Measurements from ENCODE around the gene MAMLD1. TPM values are rescaled to one million over a fixed set of nuclear protein-coding genes. Genes with fewer than 3 reads are reported as not detected.
A peak's percentile ranks its signal among the peaks of the same experiment; 100 is the strongest.

MAMLD1 gene
- total RNA-seq, 4 donors from 2014 or later: 1.2 to 2.0 (median 1.6) TPM

- no peaks in the 10 kb centered on the region for H3K36me3 ChIP-seq
- in situ Hi-C loops (cut with MboI; ENCODE audit: low sequenced_read_pairs in 4 of 4): no loop called here
- TF ChIP-seq, protein P1, sequence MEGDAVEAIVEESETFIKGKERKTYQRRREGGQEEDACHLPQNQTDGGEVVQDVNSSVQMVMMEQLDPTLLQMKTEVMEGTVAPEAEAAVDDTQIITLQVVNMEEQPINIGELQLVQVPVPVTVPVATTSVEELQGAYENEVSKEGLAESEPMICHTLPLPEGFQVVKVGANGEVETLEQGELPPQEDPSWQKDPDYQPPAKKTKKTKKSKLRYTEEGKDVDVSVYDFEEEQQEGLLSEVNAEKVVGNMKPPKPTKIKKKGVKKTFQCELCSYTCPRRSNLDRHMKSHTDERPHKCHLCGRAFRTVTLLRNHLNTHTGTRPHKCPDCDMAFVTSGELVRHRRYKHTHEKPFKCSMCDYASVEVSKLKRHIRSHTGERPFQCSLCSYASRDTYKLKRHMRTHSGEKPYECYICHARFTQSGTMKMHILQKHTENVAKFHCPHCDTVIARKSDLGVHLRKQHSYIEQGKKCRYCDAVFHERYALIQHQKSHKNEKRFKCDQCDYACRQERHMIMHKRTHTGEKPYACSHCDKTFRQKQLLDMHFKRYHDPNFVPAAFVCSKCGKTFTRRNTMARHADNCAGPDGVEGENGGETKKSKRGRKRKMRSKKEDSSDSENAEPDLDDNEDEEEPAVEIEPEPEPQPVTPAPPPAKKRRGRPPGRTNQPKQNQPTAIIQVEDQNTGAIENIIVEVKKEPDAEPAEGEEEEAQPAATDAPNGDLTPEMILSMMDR (IDR thresholded peaks at IDR 0.05 in 4 of 5, conservative IDR thresholded peaks at IDR 0.05 in 1 of 5): no peak
- peaks cover 0 to 16% (median 4%) of the 10 kb centered on the region in 3 donors for H3K9me3 ChIP-seq
- ATAC-seq (no peak), DNase-seq (no peak)
- H3K4me3 ChIP-seq: no peak overlapping the region
- intact Hi-C loops (cut with DNase I; ENCODE audit: low total_unique reads): no loop called here
- no peaks in the 10 kb centered on the region for H3K4me1 ChIP-seq
- H3K27me3 ChIP-seq: no peaks in the 10 kb centered on the region
- no peak overlapping the region for H3K27ac ChIP-seq
These were observed 174.7 kb downstream of the MAMLD1 start for GRCh38 chrX:150537851-150538250.

DNA sequence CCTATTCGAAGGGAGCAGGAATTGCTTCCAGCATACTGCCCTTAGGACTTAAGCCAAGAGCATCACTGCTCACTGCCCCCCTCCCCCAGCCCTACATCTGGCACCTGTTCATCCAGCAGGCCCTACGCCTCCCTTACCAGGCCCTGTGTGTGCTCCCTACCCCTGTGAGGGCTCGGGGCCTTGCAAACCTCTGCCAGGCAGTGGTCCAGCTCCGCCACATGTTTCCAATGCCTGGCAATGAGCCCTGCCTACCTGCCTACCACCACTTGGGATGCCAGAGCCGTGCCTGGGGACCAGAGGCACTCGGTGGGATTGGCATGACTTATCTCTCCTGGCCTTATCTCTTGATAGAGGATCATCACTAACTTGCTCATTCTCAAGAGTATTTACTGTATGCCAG, 177.8 kb downstream of the MAMLD1 start:
- DNase-seq (no peak), ATAC-seq (no peak)
- Histone ChIP-seq H3K27ac (no peak overlapping the region), H3K36me3 (no peaks in the 10 kb centered on the region), H3K4me3 (no peak overlapping the region), H3K27me3 (no peaks in the 10 kb centered on the region), H3K9me3 (peaks cover 0 to 14% (median 4%) of the 10 kb centered on the region in 3 donors), H3K4me1 (no peaks in the 10 kb centered on the region)
- in situ Hi-C loops (cut with MboI; ENCODE audit: low sequenced_read_pairs in 4 of 4) (no loop called here), intact Hi-C loops (cut with DNase I; ENCODE audit: low total_unique reads) (no loop called here)
- TF ChIP-seq, protein P1 (IDR thresholded peaks at IDR 0.05 in 4 of 5, conservative IDR thresholded peaks at IDR 0.05 in 1 of 5): no peak
- TF ChIP-seq POLR2A (IDR thresholded peaks at IDR 0.05): no peak

GRCh38 chrX:150542846-150543229, 179.7 kb downstream of the MAMLD1 start:
- no peaks in the 10 kb centered on the region for H3K36me3 ChIP-seq
- no peaks in the 10 kb centered on the region for H3K27me3 ChIP-seq
- no peaks in the 10 kb centered on the region for H3K4me1 ChIP-seq
- in situ Hi-C loops (cut with MboI; ENCODE audit: low sequenced_read_pairs in 4 of 4): no loop called here
- H3K27ac ChIP-seq: peak overlapping the region in 1 of 4 donors; percentile 41
- intact Hi-C loops (cut with DNase I; ENCODE audit: low total_unique reads): no loop called here
- H3K4me3 ChIP-seq: no peak overlapping the region
- ATAC-seq: no peak
- TF ChIP-seq, protein P1 (IDR thresholded peaks at IDR 0.05 in 4 of 5, conservative IDR thresholded peaks at IDR 0.05 in 1 of 5): no peak
- TF ChIP-seq POLR2A (IDR thresholded peaks at IDR 0.05): no peak
- no peaks in the 10 kb centered on the region for H3K9me3 ChIP-seq
- no peak for DNase-seq

DNA sequence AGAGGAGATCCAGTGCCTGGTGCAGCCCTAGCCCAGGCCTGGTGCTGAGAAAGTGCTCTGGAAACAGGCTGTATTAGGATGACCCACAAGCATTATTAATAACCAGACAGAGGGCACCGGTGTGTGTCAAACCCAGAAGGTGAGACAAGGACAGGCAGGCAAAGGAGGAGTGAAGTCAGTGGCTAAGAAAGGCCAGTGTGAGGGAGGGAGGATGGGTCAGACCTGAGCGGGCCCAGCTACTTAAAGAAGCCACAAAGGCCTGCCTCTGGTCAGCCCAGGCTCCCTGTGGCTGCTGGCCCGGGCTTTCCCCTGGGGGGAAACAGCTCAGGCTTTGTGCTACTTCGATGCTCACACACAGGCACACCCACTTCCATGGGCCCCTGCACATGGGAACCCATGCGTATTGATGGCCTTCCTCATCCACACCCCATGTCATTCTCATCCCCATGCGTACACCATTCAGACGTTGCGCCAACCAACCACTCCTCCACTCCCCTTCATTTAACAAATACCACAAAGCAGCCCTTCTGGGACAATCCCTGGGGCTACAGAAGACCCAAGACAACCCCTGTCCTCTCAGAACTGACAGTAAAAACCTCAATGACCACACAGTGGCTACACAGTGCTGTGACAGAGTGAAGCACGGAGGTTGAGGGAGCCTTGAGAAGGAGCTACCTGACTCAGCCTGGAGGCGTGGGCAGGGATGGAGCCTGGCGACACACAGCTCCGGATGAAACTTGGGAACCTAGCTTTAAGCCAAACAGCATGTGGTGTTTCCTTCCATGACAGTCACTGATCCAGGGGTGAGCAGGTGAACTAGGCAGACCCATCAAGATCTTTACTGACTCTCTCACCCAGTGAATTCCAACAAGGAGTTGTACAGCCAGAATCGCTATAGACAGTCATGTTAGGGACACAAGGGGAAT, 180.4 kb downstream of the MAMLD1 start:
- no peak overlapping the region for H3K4me3 ChIP-seq
- peak overlapping the region in 1 of 4 donors; percentile 41 for H3K27ac ChIP-seq
- no peaks in the 10 kb centered on the region for H3K36me3 ChIP-seq
- ATAC-seq (peak in 1 of 2 donors; percentile 34), DNase-seq (peak in 1 of 2 donors; percentile 16)
- H3K9me3 ChIP-seq: no peaks in the 10 kb centered on the region
- intact Hi-C loops (cut with DNase I; ENCODE audit: low total_unique reads) (no loop called here), in situ Hi-C loops (cut with MboI; ENCODE audit: low sequenced_read_pairs in 4 of 4) (no loop called here)
- no peak for TF ChIP-seq POLR2A (IDR thresholded peaks at IDR 0.05)
- TF ChIP-seq, protein P1 (IDR thresholded peaks at IDR 0.05 in 4 of 5, conservative IDR thresholded peaks at IDR 0.05 in 1 of 5): no peak
- no peaks in the 10 kb centered on the region for H3K27me3 ChIP-seq
- H3K4me1 ChIP-seq: no peaks in the 10 kb centered on the region

Measured in gastrocnemius medialis (tissue), 4 donors.